Activated gamma-delta T cell treated with anti-CD3 and anti-CD28 coated beads, Interleukin-2, amount 50 U/mL, for 16 hours (primary cell): ENCODE results near the gene NUB1.

Source experiments
- DNase-seq: peaks from one replicate; pipeline ENCODE4 v3.0.0-alpha.2; 2020; ENCODE audit warnings: low read depth

The NUB1 gene

GRCh38 chr7:151313857-151314256 is 27.8 kb upstream of the NUB1 start:
- DNase-seq, result no peak

- no peak for DNase-seq
Observed at GRCh38 chr7:151314401-151314800, 27.2 kb upstream of the NUB1 start.

- peak; percentile 71 for DNase-seq
Observed at GRCh38 chr7:151315038-151315655, 26.5 kb upstream of the NUB1 start.

- DNase-seq, result no peak
Observed at GRCh38 chr7:151316896-151317295, 24.7 kb upstream of the NUB1 start.

GRCh38 chr7:151317936-151318335 is 23.7 kb upstream of the NUB1 start:
- DNase-seq, result no peak

GRCh38 chr7:151319189-151319588 is 22.4 kb upstream of the NUB1 start:
- no peak for DNase-seq

- no peak for DNase-seq
Observed at GRCh38 chr7:151320263-151320845, 21.3 kb upstream of the NUB1 start.

- DNase-seq, result no peak
Observed at GRCh38 chr7:151321341-151321740, 20.3 kb upstream of the NUB1 start.

GRCh38 chr7:151322906-151323305 is 18.7 kb upstream of the NUB1 start:
- DNase-seq, result no peak

- no peak for DNase-seq
Observed at GRCh38 chr7:151327022-151327421, 14.6 kb upstream of the NUB1 start.

- no peak for DNase-seq
Observed at GRCh38 chr7:151327659-151328058, 14.0 kb upstream of the NUB1 start.

- DNase-seq, result no peak
Observed at GRCh38 chr7:151330181-151330580, 11.4 kb upstream of the NUB1 start.

GRCh38 chr7:151330661-151331060 is 11.0 kb upstream of the NUB1 start:
- DNase-seq, result no peak

GRCh38 chr7:151334628-151335027 is 7.0 kb upstream of the NUB1 start:
- DNase-seq, result no peak

GRCh38 chr7:151336027-151336708 is 5.4 kb upstream of the NUB1 start:
- no peak for DNase-seq

GRCh38 chr7:151337346-151337745 is 4.3 kb upstream of the NUB1 start:
- DNase-seq, result no peak

- no peak for DNase-seq
Observed at GRCh38 chr7:151338809-151339208, 2.8 kb upstream of the NUB1 start.

GRCh38 chr7:151339651-151340382 is 1.8 kb upstream of the NUB1 start:
- no peak for DNase-seq

- no peak for DNase-seq
Observed at GRCh38 chr7:151340794-151341356, 737 bp upstream of the NUB1 start.

- DNase-seq, result no peak
Observed at GRCh38 chr7:151342102-151342646, 562 bp downstream of the NUB1 start.

GRCh38 chr7:151342811-151343210 is 1.2 kb downstream of the NUB1 start:
- no peak for DNase-seq

GRCh38 chr7:151343516-151343915 is 1.9 kb downstream of the NUB1 start:
- no peak for DNase-seq
